Measurements from ENCODE around the gene CCDC187. TPM values are rescaled to one million over a fixed set of nuclear protein-coding genes. Genes with fewer than 3 reads are reported as not detected.

The CCDC187 gene
- total and polyA plus RNA-seq, 2 of the 8 experiments (the other 6 are each of a cell fraction or from before 2014, with no cell fraction given): 0.02 TPM; not detected in 1

DNA sequence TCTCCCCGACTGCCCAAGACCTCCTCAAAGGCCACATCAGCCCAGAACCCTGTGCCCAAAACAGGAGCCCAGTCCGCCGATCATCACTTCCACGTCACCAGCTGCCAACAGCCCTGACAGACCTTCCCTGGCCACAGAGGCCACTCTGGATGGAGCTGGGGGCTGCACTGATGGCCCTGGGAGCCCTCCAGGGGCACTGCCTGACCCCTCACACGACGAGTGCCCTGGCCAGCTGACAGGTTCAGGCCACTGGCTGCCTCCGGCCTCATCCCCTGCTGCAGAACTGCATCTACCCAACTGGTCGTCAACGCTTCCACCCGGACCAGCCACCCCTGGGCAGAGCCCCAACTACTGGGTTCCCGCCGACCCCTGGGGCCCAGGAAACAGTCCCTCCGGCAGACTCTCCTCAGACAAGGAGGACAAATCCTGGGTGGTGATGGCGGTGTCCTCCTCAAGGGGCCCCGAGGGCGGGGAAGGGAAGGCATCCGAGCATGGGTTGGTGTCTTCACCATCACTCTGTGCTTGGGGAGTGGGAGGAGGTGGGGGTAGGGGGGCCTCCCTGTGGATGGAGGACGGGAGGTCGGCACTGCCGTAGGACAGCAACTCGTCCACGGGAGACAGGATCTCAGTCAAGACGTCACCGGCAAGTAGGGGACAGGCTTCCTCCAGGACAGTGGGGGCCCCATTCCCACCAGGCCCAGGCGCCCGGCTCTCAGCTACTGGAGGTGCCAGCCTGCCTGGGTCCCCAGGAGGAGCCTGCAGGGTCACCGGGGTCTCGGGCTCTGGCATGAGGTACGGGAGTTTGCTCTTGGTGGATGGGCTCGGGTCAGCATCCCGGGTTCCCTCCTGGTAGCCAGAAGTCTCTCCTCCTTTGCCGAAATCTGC, 50.4 kb downstream of the CCDC187 start:
- Histone ChIP-seq H3K4ac (replicated peaks; ENCODE audit: insufficient read length, low read depth, low read length) (no peak overlapping the region), H2AK5ac (ENCODE audit: low read depth, low read length) (no peak overlapping the region), H2AFZ (ENCODE audit: low read length) (no peak overlapping the region), H3K4me1 (replicated peaks in 1 of 4; ENCODE audit: control insufficient read depth in 3 of 4, insufficient read depth in 4 of 4, low read length in 3 of 4) (no peaks in the 10 kb centered on the region; a peak in 2 of 7 replicates), H4K91ac (replicated peaks; ENCODE audit: insufficient read length, low read length) (no peak overlapping the region), H3K79me1 (ENCODE audit: low read depth, low read length) (no peaks in the 10 kb centered on the region), H2BK5ac (ENCODE audit: low read depth, low read length) (no peak overlapping the region), H3K27me3 (replicated peaks in 1 of 4; ENCODE audit: control insufficient read depth in 3 of 4, extremely low read depth in 1 of 4, insufficient read depth in 3 of 4, low read length in 3 of 4) (no peaks in the 10 kb centered on the region), H3K9ac (replicated peaks in 1 of 4; ENCODE audit: extremely low read depth in 1 of 4, low read depth in 3 of 4, low read length in 3 of 4) (no peak overlapping the region), H3K27ac (ENCODE audit: low read depth, low read length) (no peak overlapping the region), H3K23ac (ENCODE audit: insufficient read length) (no peak overlapping the region), H3K9me3 (ENCODE audit: insufficient read depth in 2 of 2, low read depth in 1 of 2, low read length in 1 of 2) (no peaks in the 10 kb centered on the region), H3K36me3 (ENCODE audit: control insufficient read depth in 2 of 4, insufficient read depth in 4 of 4, low read length in 3 of 4) (no peaks in the 10 kb centered on the region), H3K4me3 (ENCODE audit: extremely low read depth in 1 of 4, insufficient read depth in 2 of 4, low read depth in 3 of 4, low read length in 4 of 4) (no peak overlapping the region), H4K8ac (ENCODE audit: extremely low read depth, insufficient read depth, low read length) (no peak overlapping the region; the same call in 1 of the 2 replicates), H2BK20ac (ENCODE audit: low read length) (no peak overlapping the region), H3K56ac (replicated peaks; ENCODE audit: insufficient read length, low read depth, low read length) (no peak overlapping the region), H2BK120ac (replicated peaks; ENCODE audit: low read depth, low read length) (no peak overlapping the region), H3K79me2 (ENCODE audit: control insufficient read depth in 1 of 2, insufficient read depth in 2 of 2, low read length in 2 of 2) (no peaks in the 10 kb centered on the region), H3K14ac (ENCODE audit: insufficient read length) (no peak overlapping the region), H2BK15ac (ENCODE audit: low read length) (no peak overlapping the region), H2BK12ac (ENCODE audit: low read depth, low read length) (no peak overlapping the region), H4K20me1 (replicated peaks in 1 of 2; ENCODE audit: control insufficient read depth in 1 of 2, insufficient read depth in 2 of 2, low read length in 2 of 2) (no peaks in the 10 kb centered on the region), H3K4me2 (ENCODE audit: insufficient read depth in 1 of 2, low read depth in 2 of 2, low read length in 2 of 2) (no peak overlapping the region), H3K23me2 (ENCODE audit: low read depth, low read length) (no peaks in the 10 kb centered on the region), H4K5ac (ENCODE audit: insufficient read length, low read depth, low read length) (no peak overlapping the region), H3K18ac (ENCODE audit: extremely low read depth, low read length) (no peak overlapping the region)
- WGBS, 2 experiments (ENCODE audit: extremely low coverage in 1 of 2, insufficient coverage in 1 of 2, insufficient read length in 1 of 2, insufficient replicate concordance in 2 of 2, low coverage in 1 of 2, low lambda C conversion rate in 2 of 2, missing lambda C conversion rate in 1 of 2): 87% methylated on average over 30 of the region's 32 CpGs; no CpG with 5 or more reads in 1 of the 2 experiments
- no peak for DNase-seq (ENCODE audit: low read depth in 1 of 2, low spot score in 2 of 2)
- CTCF ChIA-PET (ENCODE audit: partially characterized antibody): interaction anchor here (0.7 to 2.0 kb wide), 9 partner anchors 12 to 113 kb away, joined by 3 to 10 read pairs (median 3); no protein-coding TSS in a partner anchor
- POLR2A ChIA-PET (ENCODE audit: partially characterized antibody): interaction anchor here (1.6 kb wide), 1 partner anchor 8 kb away, joined by 4 read pairs; no protein-coding TSS in a partner anchor
- no peak for FAIRE-seq
- TF ChIP-seq POLR2A (IDR thresholded peaks at IDR 0.05; ENCODE audit: control extremely low read depth in 1 of 2, low read depth in 2 of 2, low read length in 2 of 2) (no peak), BACH1 (IDR thresholded peaks at IDR 0.05; ENCODE audit: low read length) (no peak), BRCA1 (IDR thresholded peaks at IDR 0.05; ENCODE audit: low read depth, low read length) (no peak), SUZ12 (IDR thresholded peaks at IDR 0.05; ENCODE audit: low read length) (no peak), POU5F1 (IDR thresholded peaks at IDR 0.05; ENCODE audit: low read depth, low read length) (no peak), TBP (IDR thresholded peaks at IDR 0.05; ENCODE audit: low read depth, low read length) (no peak), KDM4A (IDR thresholded peaks at IDR 0.05; ENCODE audit: low read depth, low read length, severe bottlenecking) (no peak), YY1 (IDR thresholded peaks at IDR 0.05; ENCODE audit: low read depth, low read length) (no peak), SP4 (IDR thresholded peaks at IDR 0.05; ENCODE audit: low read length) (no peak), SP2 (IDR thresholded peaks at IDR 0.05; ENCODE audit: low read length) (no peak), NANOG (IDR thresholded peaks at IDR 0.05; ENCODE audit: insufficient read depth, low read depth, low read length, poor library complexity, severe bottlenecking) (no peak), SAP30 (IDR thresholded peaks at IDR 0.05; ENCODE audit: insufficient read depth, insufficient replicate concordance, low read length) (no peak), ASH2L (IDR thresholded peaks at IDR 0.05; ENCODE audit: low read length) (no peak), SIRT6 (IDR thresholded peaks at IDR 0.05; ENCODE audit: low read length) (no peak)
